Measurements from ENCODE around the gene GNLY.
"Not testable (repeated sequence)": the region's sequence is repeated elsewhere in the genome, so short reads cannot be mapped to it uniquely, and the experiment has no call there.

GNLY gene

DNA sequence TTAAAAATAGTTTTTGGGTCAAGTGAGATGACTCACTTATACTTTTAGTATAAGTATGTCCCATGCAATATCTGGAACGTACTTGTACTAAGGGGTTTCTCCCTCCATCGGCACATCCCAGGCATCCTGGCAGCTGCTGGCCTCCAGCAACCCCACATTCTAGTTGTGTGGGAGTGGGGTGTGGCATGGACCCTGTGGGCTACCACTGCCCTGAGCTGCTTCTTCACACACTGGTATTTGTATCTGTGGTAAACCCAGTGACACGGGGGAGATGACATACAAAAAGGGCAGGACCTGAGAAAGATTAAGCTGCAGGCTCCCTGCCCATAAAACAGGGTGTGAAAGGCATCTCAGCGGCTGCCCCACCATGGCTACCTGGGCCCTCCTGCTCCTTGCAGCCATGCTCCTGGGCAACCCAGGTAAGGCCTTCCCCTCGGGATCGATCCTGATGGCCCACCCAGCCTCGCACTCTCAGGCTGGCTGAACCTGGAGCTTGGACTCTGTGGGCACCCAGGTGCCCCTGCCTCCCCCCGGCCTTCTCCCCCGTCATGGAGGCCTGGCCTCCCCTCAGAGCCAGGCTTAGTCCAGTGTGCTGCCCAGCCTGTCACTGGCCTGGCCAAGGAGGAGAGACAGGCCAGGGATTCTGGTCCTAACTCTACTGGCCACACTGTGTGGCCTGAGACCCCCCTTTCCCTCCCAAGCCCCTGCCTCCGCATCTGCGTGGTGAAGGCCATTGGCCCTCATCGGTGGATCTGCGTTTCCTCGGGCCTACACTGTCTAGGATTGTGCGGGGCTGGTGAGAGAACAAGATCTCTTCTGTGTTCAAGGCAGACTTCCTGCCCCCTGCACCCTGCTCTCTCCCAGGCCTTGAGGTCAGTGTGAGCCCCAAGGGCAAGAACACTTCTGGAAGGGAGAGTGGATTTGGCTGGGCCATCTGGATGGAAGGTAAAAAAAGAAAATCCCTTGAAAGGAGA, at the start of gene GNLY:
GNLY (plus strand) TSS at position 307 of the 974 bp plus-strand sequence; CDS start at position 368, 61 bp downstream.
- no peak for DNase-seq (ENCODE audit: low spot score)

DNA sequence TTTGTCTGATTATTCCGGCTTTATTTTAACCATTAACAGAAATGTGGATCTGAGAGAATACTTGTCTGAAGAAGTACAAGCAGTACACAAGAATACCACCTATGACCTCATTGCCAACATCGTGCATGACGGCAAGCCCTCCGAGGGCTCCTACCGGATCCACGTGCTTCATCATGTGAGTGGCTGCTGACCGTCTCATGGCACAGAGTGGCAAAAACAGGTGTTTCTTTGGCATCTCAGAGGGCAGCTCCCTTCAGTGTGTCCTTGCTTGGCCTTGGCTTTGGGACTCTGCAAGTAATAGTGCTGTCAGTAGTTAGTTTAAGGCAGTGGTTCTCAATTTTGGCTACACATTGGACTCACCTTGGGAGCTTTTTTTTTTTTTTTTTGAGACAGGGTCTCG, 49.2 kb upstream of the GNLY start:
- no peak for DNase-seq (ENCODE audit: low spot score)

GRCh38 chr2:85646166-85646565, 48.0 kb upstream of the GNLY start:
- no peak for DNase-seq (ENCODE audit: low spot score)

- DNase-seq (ENCODE audit: low spot score), result no peak
Observed at GRCh38 chr2:85647823-85648526, 46.2 kb upstream of the GNLY start.

DNA sequence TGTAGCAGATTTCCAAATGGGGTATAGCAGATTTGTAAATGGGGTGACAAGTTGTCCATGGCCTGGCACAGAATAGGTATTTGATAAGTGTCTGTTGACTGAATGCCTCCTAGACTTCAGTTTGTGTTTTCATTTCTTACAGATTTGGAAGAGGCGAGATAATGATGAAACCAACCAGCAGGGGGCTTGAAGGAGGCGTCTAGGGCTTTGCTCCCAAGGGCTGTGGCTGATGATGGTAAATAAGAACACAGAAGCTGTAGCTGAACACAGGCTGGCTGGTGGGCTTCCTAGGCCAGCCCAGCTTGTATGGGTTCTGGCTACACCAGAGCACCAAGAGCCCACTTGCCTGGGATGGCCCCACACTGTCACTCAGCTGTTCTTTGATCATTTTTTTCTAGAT, 45.5 kb upstream of the GNLY start:
- peak; percentile 25 for DNase-seq (ENCODE audit: low spot score)

DNA sequence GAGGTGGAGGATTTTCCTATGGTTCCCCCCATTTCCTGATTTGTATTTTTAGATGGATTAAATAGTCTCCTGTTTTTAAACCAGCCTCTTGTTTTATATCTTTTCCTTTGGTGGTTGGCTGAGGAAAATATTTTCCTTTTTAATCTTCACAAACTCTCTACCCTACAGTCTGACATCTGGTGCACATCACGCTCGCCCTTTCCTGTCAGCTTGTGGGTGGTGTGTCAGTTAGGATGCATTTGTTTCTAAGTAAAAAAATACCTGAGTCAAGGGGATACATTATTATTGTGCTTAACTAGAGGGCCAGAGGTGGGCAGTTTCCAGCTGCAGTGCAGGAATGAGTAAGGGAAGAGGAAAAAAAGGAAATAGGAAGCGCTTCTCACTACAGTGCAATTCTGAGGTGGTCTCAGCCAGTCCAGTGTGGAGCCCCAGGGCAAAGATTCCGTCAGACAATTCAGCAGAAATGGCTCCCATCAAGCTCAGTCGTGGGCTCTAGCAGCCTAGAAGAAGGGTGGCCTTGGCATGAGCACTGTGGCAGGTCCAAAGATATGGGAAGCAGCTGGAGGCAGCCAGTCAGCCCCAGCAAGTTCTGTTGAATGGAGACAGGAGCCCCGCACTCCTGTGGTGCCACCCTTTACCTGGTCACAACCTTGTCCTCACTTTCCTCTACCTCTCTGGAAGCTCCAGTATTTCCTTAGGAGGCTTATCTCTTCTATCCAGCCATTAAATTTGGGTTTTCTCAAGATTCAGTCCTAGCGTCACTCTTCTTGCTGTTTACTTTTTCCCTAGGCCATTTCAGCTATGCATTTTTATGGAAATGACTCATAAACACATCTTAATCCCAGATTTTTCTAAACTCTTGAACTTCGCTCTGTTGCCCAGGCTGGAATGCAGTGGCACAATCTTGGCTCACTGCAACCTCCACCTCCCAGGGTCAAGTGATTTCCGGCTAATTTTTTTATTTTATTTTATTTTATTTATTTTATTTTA, 44.7 kb upstream of the GNLY start:
- DNase-seq (ENCODE audit: low spot score), result no peak

- no peak for DNase-seq (ENCODE audit: low spot score)
Observed at GRCh38 chr2:85650456-85650855, 43.7 kb upstream of the GNLY start.

DNA sequence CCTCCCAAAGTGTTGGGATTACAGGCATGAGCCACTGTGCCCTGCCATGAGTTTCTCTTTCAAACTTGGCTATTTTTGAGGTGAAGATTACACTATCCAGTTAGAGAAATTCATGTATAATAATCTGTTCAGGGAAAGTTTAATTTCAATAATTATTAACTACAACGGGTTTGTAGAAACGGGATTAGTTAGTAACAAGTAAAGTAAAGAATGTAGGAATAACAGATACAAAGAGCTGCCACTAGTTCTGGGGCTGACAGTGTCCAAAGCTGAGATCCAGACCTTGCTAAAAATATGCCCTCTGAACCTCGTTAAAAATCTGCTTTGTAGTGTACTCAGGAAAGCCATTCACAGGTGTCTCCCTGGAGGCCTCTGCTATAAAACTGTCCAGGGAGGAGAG, 43.1 kb upstream of the GNLY start:
- no peak for DNase-seq (ENCODE audit: low spot score)

DNA sequence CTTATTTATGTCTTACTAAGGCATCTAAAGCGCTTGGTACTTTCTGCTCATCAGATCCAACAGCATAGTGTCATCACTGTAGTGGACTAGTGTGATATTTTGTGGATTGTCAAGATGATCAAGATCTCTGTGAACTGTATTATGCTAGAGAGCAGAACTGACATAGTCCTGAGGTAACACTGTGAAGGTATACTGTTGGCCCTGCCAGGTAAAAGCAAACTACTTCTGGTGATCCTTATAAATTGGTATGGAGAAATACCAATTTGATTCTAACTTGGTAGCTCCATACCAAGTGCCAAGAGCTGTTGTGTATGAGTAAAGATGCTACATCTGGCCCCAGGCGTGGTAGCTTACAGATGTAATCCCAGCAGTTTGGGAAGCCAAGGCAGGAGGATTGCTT, 42.1 kb upstream of the GNLY start:
- DNase-seq (ENCODE audit: low spot score), result no peak

- no peak for DNase-seq (ENCODE audit: low spot score)
Observed at GRCh38 chr2:85653996-85654395, 40.2 kb upstream of the GNLY start.

DNA sequence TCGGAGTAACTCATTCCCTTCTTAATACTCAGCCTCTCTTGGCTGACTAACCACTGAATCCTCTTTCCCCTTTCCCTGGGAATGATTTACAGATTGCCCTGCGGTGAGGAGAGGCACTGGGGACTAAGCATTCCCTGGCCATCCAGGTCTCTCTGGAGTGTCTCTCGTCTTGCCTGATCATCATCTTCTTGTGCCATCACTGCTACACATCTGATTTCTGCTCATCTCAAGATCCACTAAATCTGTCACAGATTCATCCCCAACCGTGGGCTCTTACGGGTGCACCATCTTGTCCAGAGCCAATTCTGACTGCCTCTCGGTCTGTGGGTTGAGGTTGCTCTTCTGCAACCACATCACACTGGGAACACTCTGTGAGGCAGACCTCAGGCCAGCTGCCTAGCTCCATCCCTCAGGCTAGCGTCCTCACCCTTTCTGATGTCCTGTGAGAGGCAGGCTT, 38.2 kb upstream of the GNLY start:
- no peak for DNase-seq (ENCODE audit: low spot score)

- no peak for DNase-seq (ENCODE audit: low spot score)
Observed at GRCh38 chr2:85656468-85656867, 37.7 kb upstream of the GNLY start.

DNA sequence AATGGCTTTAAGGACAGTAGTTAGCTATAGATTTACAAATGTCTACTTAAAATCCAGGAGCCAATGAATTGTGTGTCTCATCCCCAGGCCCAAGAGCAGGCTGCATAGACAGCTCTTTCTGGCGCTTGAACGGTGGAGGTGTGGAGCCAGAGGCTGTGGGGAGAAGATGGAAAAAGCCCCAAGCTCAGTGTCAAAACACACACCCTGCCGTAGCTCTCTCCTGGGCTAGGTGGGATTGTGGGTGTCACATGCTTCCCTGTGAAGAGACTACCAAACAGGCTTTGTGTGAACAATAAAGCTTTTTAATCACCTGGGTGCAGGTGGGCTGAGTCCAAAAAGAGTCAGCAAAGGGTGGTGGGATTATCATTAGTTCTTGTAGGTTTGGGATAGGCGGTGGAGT, 36.8 kb upstream of the GNLY start:
- DNase-seq (ENCODE audit: low spot score), result not testable (repeated sequence)

GRCh38 chr2:85659324-85659981, 34.7 kb upstream of the GNLY start:
- no peak for DNase-seq (ENCODE audit: low spot score)

DNA sequence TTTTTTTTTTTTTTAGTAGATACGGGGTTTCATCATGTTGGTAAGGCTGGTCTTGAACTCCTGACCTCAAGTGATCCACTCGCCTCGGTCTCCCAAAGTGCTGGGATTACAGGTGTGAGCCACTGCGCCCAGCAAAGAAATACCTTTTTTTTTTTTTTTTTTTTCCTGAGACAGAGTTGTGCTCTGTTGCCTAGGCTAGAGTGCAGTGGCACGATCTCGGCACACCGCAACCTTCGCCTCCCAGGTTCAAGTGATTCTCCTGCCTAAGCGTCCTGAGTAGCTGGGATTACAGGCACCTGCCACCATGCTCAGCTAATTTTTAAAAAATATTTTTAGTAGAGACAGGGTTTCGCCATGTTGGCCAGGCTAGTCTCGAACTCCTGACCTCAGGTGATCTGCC, 33.9 kb upstream of the GNLY start:
- DNase-seq (ENCODE audit: low spot score), result not testable (repeated sequence)

GRCh38 chr2:85660725-85661124, 33.4 kb upstream of the GNLY start:
- DNase-seq (ENCODE audit: low spot score), result no peak

- DNase-seq (ENCODE audit: low spot score), result no peak
Observed at GRCh38 chr2:85661139-85661858, 32.9 kb upstream of the GNLY start.

DNA sequence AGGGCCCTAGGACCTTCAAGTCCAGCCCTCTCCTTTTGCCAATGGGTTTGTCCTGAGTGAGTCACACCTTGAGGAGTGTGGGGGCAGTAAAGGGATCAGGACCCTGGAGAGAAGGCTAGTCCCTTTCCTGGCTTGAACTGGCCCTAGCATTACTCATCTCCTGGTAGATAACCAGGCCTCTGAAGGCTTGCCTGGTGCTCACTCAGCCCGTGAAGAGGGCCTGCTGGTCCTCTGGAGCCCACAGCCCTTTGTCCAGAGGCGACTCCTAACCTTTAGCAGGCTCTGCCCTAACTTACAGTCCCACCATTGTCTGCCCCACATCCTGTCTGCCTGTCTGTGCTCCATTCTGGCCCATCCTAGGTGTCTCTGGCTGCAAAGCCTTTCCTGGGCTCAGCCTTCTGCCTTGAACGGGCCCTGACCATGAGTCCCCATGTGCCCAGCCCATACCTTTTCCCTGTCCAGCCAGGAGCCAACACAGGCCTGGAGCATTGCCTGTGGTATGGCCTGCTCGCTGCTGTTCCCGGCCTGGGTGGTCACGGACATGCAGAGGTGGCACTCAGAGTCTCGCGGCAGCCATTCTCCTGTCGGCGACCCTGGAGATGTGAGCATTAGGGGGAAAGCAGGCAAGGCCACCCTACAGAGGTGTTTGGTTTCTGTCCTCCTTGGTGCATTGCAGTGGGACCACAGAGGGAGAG, 31.1 kb upstream of the GNLY start:
- DNase-seq (ENCODE audit: low spot score), result no peak

DNA sequence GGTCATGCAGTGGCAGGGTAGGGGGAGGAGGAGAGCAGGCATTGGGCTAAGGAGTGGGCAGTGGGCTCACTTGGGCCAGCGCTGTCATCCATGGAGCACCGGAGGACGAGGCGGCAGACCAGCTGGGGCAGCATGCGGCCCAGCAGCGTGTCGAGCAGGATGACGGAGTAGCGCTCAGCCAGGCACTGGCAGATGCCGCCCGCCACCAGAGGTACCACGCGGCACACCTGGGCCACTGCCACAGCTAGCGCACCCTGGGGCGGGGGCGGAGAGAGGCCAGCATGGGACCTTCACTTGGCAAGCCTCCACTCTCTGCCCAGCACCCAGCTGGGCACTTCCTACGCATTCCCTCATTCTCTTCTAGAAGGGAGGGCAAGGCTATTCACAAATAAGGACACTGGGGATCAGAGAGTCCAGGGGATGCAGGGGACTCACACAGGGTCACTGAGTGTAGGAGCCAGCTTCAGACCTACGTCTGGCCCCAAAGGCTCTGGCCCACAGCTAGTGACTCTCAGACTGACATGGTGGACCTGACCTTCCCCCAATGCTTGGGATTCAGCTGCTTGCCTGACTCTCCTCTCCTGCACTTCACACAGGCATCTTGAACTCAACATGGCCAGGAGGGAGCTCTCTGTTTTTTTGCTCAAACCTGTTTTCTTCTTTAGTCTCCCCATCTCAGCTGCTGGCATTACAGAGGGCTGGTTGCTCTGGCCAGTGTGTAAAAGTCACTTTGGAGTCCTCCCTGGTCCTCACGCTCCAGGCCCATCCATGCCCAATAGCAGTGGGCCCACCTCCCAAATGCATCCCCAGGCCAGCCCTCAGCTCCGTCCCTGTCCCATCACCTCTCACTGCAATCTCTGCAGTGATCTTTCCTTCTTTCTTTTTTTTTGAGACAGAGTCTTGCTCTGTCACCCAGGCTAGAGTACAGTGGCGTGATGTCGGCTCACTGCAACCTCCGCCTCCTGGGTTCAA, 30.3 kb upstream of the GNLY start:
- no peak for DNase-seq (ENCODE audit: low spot score)
